Lower leg skin (tissue), 4 donors: ENCODE measurements around the gene MAGEA2. TPM values are rescaled to one million over a fixed set of nuclear protein-coding genes. Genes with fewer than 3 reads are reported as not detected.
"Not testable (repeated sequence)": the region's sequence is repeated elsewhere in the genome, so short reads cannot be mapped to it uniquely, and the experiment has no call there.

Source experiments
- DNase-seq, 2 donors: peaks; one replicate each; pipeline ENCODE4 v3.0.0-alpha.2; 2019; ENCODE audit warnings: low spot score in 2 of 2
- H3K4me3 ChIP-seq: fragments of 200-600 bp; sonication (generic); 2 replicates; pipeline ENCODE4 v1.5.1; 2017; ENCODE audit warnings: mild to moderate bottlenecking, low read depth; ENCODE audit not compliant: poor library complexity, severe bottlenecking
- POLR2A ChIP-seq, 2 donors: fragments of 450-650 bp; IDR thresholded peaks; one replicate each; pipeline ENCODE4 v1.6.1; 2016 to 2017; ENCODE audit warnings: antibody characterized with exemption in 2 of 2, mild to moderate bottlenecking in 1 of 2, moderate library complexity in 1 of 2
- WGBS, 2 donors: methylation state at CpG; one replicate each; pipeline ENCODE4 v1.1.5; 2018; 5-methylcytosine and 5-hydroxymethylcytosine counted together
- intact Hi-C: fragments of 100-400 bp; cut with DNase I; formaldehyde crosslinking; loops from one replicate; pipeline ENCODE4 v1.15.0; 2023; ENCODE audit warnings: low total_unique reads
- total RNA-seq, 4 donors: library from RNA; depleted of rRNA; stranded (reverse); fragments of >200 nt; gene quantifications; one replicate each; pipeline ENCODE4 v1.1.0, GENCODE V29; 2016
- TF ChIP-seq, protein P1 (sequence below), 3 donors: fragments of 450-650 bp; IDR thresholded peaks; one replicate each; pipeline ENCODE4 v1.5.1; 2016; ENCODE audit warnings: antibody characterized with exemption in 3 of 3, mild to moderate bottlenecking in 3 of 3, moderate library complexity in 2 of 3

The MAGEA2 gene
- total RNA-seq, 4 donors from 2014 or later: not detected

DNA sequence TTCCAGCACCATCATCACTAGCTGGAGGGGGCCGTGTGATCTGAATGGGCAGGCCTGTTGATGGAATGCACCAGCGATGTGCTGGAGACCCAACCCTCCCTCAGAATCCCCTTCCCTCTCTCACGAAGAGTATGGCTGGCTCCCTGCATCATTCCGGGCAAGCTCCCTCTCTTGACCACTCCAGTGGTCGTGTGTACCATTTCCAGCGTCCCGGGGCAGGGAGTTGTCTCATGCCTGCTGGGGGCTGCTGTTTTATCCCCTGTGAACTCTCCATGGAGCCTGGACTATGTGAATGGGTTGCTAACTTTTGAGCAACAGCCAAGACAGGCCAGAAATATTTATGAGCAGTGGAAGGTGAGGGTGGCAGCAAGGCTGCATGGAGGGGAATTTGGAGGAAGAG lies 28.2 kb downstream of the MAGEA2 start:
- WGBS, 2 donors: 71 to 73% methylated on average over 6 to 7 of the region's 7 CpGs
- TF ChIP-seq, protein P1, sequence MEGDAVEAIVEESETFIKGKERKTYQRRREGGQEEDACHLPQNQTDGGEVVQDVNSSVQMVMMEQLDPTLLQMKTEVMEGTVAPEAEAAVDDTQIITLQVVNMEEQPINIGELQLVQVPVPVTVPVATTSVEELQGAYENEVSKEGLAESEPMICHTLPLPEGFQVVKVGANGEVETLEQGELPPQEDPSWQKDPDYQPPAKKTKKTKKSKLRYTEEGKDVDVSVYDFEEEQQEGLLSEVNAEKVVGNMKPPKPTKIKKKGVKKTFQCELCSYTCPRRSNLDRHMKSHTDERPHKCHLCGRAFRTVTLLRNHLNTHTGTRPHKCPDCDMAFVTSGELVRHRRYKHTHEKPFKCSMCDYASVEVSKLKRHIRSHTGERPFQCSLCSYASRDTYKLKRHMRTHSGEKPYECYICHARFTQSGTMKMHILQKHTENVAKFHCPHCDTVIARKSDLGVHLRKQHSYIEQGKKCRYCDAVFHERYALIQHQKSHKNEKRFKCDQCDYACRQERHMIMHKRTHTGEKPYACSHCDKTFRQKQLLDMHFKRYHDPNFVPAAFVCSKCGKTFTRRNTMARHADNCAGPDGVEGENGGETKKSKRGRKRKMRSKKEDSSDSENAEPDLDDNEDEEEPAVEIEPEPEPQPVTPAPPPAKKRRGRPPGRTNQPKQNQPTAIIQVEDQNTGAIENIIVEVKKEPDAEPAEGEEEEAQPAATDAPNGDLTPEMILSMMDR (IDR thresholded peaks at IDR 0.05): no peak
- no peak for TF ChIP-seq POLR2A (IDR thresholded peaks at IDR 0.05)
- no peak overlapping the region for H3K4me3 ChIP-seq
- DNase-seq: peak in 1 of 2 donors; percentile 45
- intact Hi-C loops: no loop called here

DNA sequence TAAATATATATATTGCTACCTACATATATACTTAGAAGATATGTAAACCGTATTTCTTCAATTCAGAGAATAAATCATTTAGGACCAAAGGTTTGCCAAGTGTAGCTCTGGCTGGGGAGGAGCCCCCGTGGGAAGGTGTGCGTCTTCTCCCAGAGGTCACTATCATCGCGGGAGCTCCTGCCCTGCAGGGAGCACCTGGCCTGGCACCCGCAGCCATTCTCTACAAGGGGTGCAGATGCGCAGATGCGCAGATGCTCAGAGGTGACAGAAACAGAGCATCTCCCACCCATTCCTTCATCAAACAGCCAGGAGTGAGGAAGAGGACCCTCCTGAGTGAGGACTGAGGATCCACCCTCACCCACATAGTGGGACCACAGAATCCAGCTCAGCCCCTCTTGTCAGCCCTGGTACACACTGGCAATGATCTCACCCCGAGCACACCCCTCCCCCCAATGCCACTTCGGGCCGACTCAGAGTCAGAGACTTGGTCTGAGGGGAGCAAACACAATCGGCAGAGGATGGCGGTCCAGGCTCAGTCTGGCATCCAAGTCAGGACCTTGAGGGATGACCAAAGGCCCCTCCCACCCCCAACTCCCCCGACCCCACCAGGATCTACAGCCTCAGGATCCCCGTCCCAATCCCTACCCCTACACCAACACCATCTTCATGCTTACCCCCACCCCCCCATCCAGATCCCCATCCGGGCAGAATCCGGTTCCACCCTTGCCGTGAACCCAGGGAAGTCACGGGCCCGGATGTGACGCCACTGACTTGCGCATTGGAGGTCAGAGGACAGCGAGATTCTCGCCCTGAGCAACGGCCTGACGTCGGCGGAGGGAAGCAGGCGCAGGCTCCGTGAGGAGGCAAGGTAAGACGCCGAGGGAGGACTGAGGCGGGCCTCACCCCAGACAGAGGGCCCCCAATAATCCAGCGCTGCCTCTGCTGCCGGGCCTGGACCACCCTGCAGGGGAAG lies 39.5 kb downstream of the MAGEA2 start, which contains the start of gene MAGEA2B:
Gene MAGEA2B (plus strand): TSS at position 814 of the 973 bp plus-strand sequence. CDS start 2,479 bp downstream, outside the sequence.
- intact Hi-C loops, H3K4me3 ChIP-seq, DNase-seq: not testable (repeated sequence)
- WGBS, 2 donors: no CpG with 5 or more reads among the region's 35 CpGs

DNA sequence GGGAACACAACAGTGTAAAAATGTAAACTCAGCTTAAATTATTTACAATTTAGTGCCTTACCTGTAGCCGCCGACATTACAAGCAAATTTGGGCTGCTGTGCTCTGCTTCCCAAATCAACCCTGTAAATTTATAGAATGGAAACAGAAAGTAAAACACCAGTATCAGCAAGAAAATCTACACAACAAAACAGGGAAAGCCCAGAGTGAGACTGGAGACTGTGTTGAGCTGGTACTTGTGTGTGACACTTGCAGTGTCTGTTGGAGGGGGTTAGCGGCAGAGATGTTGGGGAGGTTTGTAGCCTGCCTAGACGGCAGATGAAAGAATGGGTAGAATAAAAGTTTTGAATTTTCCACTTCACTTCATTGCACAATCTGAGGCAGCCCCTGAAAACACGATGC lies 40.4 kb downstream of the MAGEA2 start:
- WGBS, 2 donors: no CpG with 5 or more reads among the region's 5 CpGs
- DNase-seq, intact Hi-C loops, H3K4me3 ChIP-seq: not testable (repeated sequence)

DNA sequence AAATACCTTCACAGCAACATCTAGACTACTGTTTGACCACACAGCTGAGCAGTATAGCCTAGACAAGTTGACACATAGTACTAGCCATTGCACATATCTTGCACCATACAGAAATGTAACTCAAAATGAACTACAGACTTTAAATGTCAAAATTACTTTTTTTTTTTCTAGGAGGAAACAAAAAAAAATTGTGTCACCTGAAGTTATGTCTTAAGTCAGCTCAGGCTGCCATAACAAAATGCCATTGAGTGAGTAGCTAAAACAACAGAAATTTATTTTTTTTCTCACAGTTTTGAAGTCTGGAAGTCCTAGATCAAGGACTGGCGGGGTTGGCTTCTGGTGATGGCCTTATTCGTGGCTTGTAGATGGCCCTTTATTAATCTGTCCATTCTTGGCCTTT lies 44.5 kb downstream of the MAGEA2 start, which contains the start of gene CSAG2:
Gene CSAG2 (minus strand): TSS at position 101 of the 400 bp plus-strand sequence. CDS start 161 bp downstream, outside the sequence.
- H3K4me3 ChIP-seq, intact Hi-C loops, DNase-seq: not testable (repeated sequence)
- no CpG with 5 or more reads among the region's 2 CpGs for WGBS, 2 donors

DNA sequence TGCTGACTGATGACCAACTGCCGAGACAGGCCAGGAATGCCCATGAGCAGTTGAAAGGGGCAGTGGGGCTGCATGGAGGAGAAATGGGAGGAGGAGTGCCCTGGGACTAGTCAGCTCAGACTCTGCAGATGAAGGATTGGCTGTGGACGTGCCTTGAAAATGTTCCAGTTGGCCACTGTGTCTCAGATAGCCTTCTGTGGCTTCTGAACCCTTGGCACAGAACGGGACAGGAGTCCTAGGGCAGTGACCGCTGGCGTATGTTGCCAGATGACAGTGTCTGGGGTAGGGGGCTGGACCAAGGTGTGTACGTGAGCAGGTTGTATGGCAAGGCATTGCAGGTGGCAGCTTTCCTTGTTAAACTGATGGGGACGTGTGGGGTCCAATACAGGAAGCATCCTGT lies 47.1 kb downstream of the MAGEA2 start:
- 85 to 86% methylated on average over 2 to 4 of the region's 7 CpGs for WGBS, 2 donors
- DNase-seq, intact Hi-C loops, H3K4me3 ChIP-seq: not testable (repeated sequence)

DNA sequence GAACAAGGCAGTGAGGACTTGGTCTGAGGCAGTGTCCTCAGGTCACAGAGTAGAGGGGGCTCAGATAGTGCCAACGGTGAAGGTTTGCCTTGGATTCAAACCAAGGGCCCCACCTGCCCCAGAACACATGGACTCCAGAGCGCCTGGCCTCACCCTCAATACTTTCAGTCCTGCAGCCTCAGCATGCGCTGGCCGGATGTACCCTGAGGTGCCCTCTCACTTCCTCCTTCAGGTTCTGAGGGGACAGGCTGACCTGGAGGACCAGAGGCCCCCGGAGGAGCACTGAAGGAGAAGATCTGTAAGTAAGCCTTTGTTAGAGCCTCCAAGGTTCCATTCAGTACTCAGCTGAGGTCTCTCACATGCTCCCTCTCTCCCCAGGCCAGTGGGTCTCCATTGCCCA lies 53.3 kb downstream of the MAGEA2 start:
- WGBS, 2 donors: 87 to 94% methylated on average over 3 to 4 of the region's 5 CpGs
- H3K4me3 ChIP-seq, intact Hi-C loops: not testable (repeated sequence)
- peak in 1 of 2 donors; percentile 56 for DNase-seq

Other genes starting within 250 kb of the MAGEA2 start
- under 1 TPM; 0.13 to 0.32 (median 0.20) TPM for gene GABRQ, start 115.9 kb downstream of the MAGEA2 start, total RNA-seq
- not detected for gene MAGEA3, start 55.0 kb downstream of the MAGEA2 start, total RNA-seq
- not detected for gene CSAG2, start 44.6 kb downstream of the MAGEA2 start, total RNA-seq
- not detected for gene MAGEA2B, start 39.2 kb downstream of the MAGEA2 start, total RNA-seq
- not detected for gene CSAG1, start 20.1 kb downstream of the MAGEA2 start, total RNA-seq
- not detected for gene MAGEA12, start 20.1 kb downstream of the MAGEA2 start, total RNA-seq
- not detected for gene CSAG3, start 5.4 kb upstream of the MAGEA2 start, total RNA-seq
- not detected for gene MAGEA6, start 15.8 kb upstream of the MAGEA2 start, total RNA-seq
- 10 to 100 TPM; 10.5 to 18.8 (median 13.5) TPM for gene CETN2, start 76.9 kb upstream of the MAGEA2 start, total RNA-seq
- gene NSDHL, start 77.2 kb upstream of the MAGEA2 start, total RNA-seq: 10 to 100 TPM; 13.2 to 22.5 (median 17.9) TPM
- 10 to 100 TPM; 58.8 to 77.1 (median 72.1) TPM for gene ZNF185, start 144.2 kb upstream of the MAGEA2 start, total RNA-seq
- gene PNMA5, start 240.3 kb upstream of the MAGEA2 start, total RNA-seq: not detected